ENCODE data around the gene GABRG3. TPM values are rescaled to one million over a fixed set of nuclear protein-coding genes. Genes with fewer than 3 reads are reported as not detected.

GABRG3 gene
- total RNA-seq, 1 donor from 2014 or later, result not detected

DNA sequence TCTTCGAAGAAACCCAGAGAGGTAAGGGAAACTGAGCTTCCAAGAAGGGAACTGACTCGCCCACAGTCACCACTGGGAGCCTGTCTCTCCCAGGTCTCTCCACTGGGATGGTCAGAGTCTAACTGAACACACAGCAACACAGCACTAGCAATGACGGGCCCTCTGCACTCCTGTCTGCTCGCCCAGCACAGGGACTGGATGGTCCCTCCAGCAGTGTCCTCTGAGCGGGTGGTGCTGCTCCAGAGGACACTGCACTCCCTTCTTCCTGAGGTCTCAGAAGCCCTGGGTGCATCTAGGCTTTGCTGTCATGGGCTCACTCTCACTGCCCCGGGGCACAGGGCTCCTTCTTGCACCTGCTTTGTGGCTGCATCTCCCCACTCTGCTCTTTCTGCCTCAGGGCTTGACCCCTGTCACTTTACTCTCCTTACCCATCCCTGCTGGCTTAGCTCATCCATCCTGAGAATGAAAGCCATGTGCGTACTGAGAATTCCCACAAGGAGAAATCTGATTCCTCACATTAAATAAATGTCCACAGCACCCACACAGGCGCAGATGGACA lies 356.6 kb downstream of the GABRG3 start:
- Mint-ChIP-seq H3K27me3 (ENCODE audit: low read depth) (no peaks in the 10 kb centered on the region), H3K36me3 (ENCODE audit: low read depth) (no peaks in the 10 kb centered on the region), H3K4me3 (ENCODE audit: low read depth) (no peak overlapping the region), H3K27ac (no peak overlapping the region), H3K9me3 (peaks cover 43% of the 10 kb centered on the region), H3K4me1 (ENCODE audit: low read depth) (no peaks in the 10 kb centered on the region)
- DNase-seq (ENCODE audit: low spot score), result no peak
- intact Hi-C loops (cut with micrococcal nuclease), result no loop called here

DNA sequence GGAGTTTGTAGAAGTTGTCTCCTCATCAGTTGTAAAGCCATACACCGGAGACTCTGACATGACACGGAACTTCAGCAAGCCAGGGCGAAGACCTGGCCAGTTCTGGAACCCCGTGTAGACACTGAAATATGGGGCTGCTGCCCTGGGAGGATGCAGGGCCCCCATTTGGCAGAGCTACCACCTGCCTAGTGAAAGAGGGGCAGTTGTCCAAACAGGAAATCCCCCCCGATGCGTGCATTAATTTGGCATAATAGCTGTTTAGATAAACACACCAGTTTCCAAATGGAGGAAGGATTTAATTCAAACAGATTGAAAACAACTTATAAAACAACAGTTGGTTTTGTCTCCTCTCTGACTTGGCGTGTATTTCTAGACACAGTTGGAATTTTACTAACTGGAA lies 357.2 kb downstream of the GABRG3 start:
- Mint-ChIP-seq H3K27me3 (ENCODE audit: low read depth) (no peaks in the 10 kb centered on the region), H3K36me3 (ENCODE audit: low read depth) (no peaks in the 10 kb centered on the region), H3K4me1 (ENCODE audit: low read depth) (no peaks in the 10 kb centered on the region), H3K27ac (no peak overlapping the region), H3K4me3 (ENCODE audit: low read depth) (no peak overlapping the region), H3K9me3 (peaks cover 40% of the 10 kb centered on the region)
- no peak for DNase-seq (ENCODE audit: low spot score)
- intact Hi-C loops (cut with micrococcal nuclease), result no loop called here

GRCh38 chr15:27328608-27329007 lies 357.6 kb downstream of the GABRG3 start:
- intact Hi-C loops (cut with micrococcal nuclease), result no loop called here
- Mint-ChIP-seq H3K9me3 (peaks cover 36% of the 10 kb centered on the region), H3K27ac (no peak overlapping the region), H3K27me3 (ENCODE audit: low read depth) (no peaks in the 10 kb centered on the region), H3K36me3 (ENCODE audit: low read depth) (no peaks in the 10 kb centered on the region), H3K4me3 (ENCODE audit: low read depth) (no peak overlapping the region), H3K4me1 (ENCODE audit: low read depth) (no peaks in the 10 kb centered on the region)
- no peak for DNase-seq (ENCODE audit: low spot score)

DNA sequence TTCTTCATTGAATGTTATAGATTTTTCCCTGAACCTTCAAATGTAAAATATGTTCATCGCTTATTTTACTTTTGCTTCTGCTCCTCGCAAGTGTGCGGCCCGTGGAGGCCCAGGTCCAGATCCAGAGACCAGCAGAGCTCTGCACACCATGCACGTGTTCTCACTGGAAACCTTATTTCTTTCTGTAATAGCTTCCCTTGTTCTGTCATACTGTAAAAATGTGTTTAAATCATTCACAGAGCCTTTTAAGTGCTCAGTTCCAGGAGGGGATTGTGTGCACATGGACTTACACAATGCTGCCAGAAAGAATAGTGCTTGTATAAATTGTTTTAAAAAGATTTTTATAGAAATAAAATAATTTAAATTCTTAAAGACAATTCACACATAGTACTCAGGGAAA lies 359.3 kb downstream of the GABRG3 start:
- no peaks in the 10 kb centered on the region for H3K4me1 Mint-ChIP-seq (ENCODE audit: low read depth)
- intact Hi-C loops (cut with micrococcal nuclease), result no loop called here
- H3K9me3 Mint-ChIP-seq, result peaks cover 25% of the 10 kb centered on the region
- H3K4me3 Mint-ChIP-seq (ENCODE audit: low read depth), result no peak overlapping the region
- DNase-seq (ENCODE audit: low spot score), result no peak
- H3K36me3 Mint-ChIP-seq (ENCODE audit: low read depth), result no peaks in the 10 kb centered on the region
- no peak overlapping the region for H3K27ac Mint-ChIP-seq
- H3K27me3 Mint-ChIP-seq (ENCODE audit: low read depth), result no peaks in the 10 kb centered on the region

DNA sequence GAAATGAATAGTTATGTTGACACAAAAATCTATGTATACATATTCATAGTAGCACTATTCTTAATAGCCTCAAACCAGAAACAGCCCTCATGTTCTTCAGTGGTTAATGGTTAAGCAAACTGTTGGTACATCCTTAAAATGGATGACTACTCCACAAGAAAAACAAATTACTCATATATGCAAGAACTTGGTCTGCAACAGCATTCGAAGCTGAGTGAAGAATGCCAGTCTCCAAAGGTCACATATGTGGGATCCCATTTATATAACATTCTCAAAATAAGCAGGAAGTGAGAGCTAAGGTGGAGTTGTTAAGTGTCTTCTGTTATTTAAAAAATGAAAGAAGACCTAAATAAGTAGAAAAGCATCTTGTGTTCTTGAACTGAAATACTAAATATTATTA lies 365.7 kb downstream of the GABRG3 start:
- no peaks in the 10 kb centered on the region for H3K27me3 Mint-ChIP-seq (ENCODE audit: low read depth)
- no peak overlapping the region for H3K4me3 Mint-ChIP-seq (ENCODE audit: low read depth)
- H3K4me1 Mint-ChIP-seq (ENCODE audit: low read depth), result no peaks in the 10 kb centered on the region
- DNase-seq (ENCODE audit: low spot score), result no peak
- no peak overlapping the region for H3K27ac Mint-ChIP-seq
- intact Hi-C loops (cut with micrococcal nuclease), result no loop called here
- peaks cover 31% of the 10 kb centered on the region for H3K9me3 Mint-ChIP-seq
- H3K36me3 Mint-ChIP-seq (ENCODE audit: low read depth), result no peaks in the 10 kb centered on the region

DNA sequence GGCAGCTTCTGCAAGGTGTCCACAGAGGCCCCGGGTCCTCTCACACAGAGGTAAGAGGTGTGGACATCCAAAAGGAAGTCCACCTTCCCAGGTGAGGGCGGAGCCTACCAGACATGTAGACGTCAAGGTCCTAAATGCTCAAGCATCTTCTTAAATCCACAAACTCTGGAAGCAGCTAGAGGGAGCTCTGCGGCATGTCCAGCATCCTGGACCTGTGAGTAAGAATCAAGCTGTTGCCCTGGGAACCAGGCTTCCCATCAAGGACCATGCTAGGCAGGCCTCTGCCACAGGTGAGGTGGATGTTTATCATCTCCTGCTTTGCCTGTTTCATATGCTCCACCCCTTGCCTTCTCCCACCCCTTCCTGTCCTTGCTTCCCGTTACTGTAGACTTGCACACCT lies 368.2 kb downstream of the GABRG3 start:
- Mint-ChIP-seq H3K4me1 (ENCODE audit: low read depth) (no peaks in the 10 kb centered on the region), H3K4me3 (ENCODE audit: low read depth) (no peak overlapping the region), H3K27ac (no peak overlapping the region), H3K36me3 (ENCODE audit: low read depth) (no peaks in the 10 kb centered on the region), H3K9me3 (peaks cover 35% of the 10 kb centered on the region), H3K27me3 (ENCODE audit: low read depth) (no peaks in the 10 kb centered on the region)
- intact Hi-C loops (cut with micrococcal nuclease), result no loop called here
- DNase-seq (ENCODE audit: low spot score), result no peak

DNA sequence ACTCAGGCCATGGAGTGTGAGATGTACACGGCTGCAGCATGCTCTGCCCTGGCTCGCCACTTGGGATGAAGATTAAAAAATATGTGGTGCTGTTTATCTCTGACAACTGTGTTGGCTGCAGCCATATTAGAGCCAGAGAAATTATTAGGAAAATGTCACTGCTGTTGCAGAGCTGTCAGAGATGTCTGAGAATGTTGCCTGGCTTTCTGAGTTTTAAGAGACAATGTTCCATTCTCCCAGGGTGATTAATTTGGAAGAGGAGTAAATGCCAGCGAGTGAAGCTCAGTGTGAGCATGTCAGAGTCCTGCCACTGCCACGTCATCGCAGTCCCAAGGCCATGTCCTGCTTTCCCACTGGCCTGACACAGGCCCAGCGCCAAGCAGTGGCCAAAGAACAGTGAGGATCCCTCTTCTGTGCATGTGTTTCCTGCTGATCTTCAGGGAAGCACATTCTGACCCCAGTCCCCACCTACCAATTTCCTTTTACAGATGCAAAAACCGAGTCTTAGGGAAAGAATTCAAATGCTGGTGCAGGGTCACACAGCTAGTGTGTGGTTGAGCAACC lies 370.9 kb downstream of the GABRG3 start:
- no peaks in the 10 kb centered on the region for H3K4me1 Mint-ChIP-seq (ENCODE audit: low read depth)
- DNase-seq (ENCODE audit: low spot score), result no peak
- no peaks in the 10 kb centered on the region for H3K36me3 Mint-ChIP-seq (ENCODE audit: low read depth)
- intact Hi-C loops (cut with micrococcal nuclease), result no loop called here
- no peak overlapping the region for H3K27ac Mint-ChIP-seq
- H3K9me3 Mint-ChIP-seq, result peaks cover 41% of the 10 kb centered on the region
- H3K4me3 Mint-ChIP-seq (ENCODE audit: low read depth), result no peak overlapping the region
- no peaks in the 10 kb centered on the region for H3K27me3 Mint-ChIP-seq (ENCODE audit: low read depth)

DNA sequence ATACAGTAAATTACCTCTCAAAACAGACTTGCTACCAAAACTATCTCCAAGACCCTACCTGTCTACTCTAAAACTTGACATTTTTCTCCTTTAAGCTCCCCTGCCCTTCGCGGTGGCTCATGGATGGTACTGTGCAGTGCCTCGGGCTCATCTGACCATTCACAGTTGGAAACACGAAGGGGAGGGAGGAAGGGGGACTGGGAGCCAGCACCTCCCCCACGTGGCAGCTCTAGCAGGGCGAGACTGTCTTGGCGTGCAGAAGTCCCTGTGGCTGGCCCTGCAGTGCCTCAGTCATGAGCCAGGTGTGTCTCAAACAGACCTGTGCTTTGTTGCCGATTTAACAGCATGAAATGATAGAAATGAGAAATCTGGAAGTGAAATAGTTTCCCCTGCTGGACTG lies 372.0 kb downstream of the GABRG3 start:
- H3K4me1 Mint-ChIP-seq (ENCODE audit: low read depth), result no peaks in the 10 kb centered on the region
- DNase-seq (ENCODE audit: low spot score), result no peak
- intact Hi-C loops (cut with micrococcal nuclease), result no loop called here
- H3K27me3 Mint-ChIP-seq (ENCODE audit: low read depth), result no peaks in the 10 kb centered on the region
- no peak overlapping the region for H3K4me3 Mint-ChIP-seq (ENCODE audit: low read depth)
- no peaks in the 10 kb centered on the region for H3K36me3 Mint-ChIP-seq (ENCODE audit: low read depth)
- peaks cover 36% of the 10 kb centered on the region for H3K9me3 Mint-ChIP-seq
- no peak overlapping the region for H3K27ac Mint-ChIP-seq

- Mint-ChIP-seq H3K27ac (no peak overlapping the region), H3K36me3 (ENCODE audit: low read depth) (no peaks in the 10 kb centered on the region), H3K4me1 (ENCODE audit: low read depth) (no peaks in the 10 kb centered on the region), H3K27me3 (ENCODE audit: low read depth) (no peaks in the 10 kb centered on the region), H3K9me3 (peaks cover 14% of the 10 kb centered on the region), H3K4me3 (ENCODE audit: low read depth) (no peak overlapping the region)
- DNase-seq (ENCODE audit: low spot score), result no peak
- intact Hi-C loops (cut with micrococcal nuclease), result no loop called here
Measured at GRCh38 chr15:27352136-27352535, 381.2 kb downstream of the GABRG3 start.

DNA sequence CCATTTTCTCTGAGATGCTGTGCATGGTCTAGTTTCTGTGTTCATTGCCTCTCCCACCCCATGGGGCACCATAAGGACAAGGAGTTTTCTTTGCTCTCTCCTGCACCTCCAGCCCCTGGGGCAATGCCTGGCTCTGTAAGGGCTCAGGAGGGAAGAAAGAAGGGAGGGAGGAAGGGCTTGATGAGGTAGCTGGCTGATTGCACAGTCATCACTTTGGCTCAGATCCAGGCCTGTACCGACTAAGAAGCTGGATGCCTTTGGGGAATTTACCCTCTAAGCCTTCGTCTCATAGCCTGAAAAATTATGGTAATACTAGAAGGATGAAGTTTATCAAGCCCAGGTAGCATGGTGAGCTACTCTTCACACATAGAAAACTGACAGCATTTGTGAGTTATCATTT lies 382.9 kb downstream of the GABRG3 start:
- intact Hi-C loops (cut with micrococcal nuclease), result no loop called here
- H3K27me3 Mint-ChIP-seq (ENCODE audit: low read depth), result no peaks in the 10 kb centered on the region
- H3K4me3 Mint-ChIP-seq (ENCODE audit: low read depth), result no peak overlapping the region
- no peaks in the 10 kb centered on the region for H3K36me3 Mint-ChIP-seq (ENCODE audit: low read depth)
- no peak overlapping the region for H3K27ac Mint-ChIP-seq
- no peaks in the 10 kb centered on the region for H3K4me1 Mint-ChIP-seq (ENCODE audit: low read depth)
- peaks cover 12% of the 10 kb centered on the region for H3K9me3 Mint-ChIP-seq
- DNase-seq (ENCODE audit: low spot score), result no peak

GRCh38 chr15:27358751-27359434 lies 387.9 kb downstream of the GABRG3 start:
- H3K27ac Mint-ChIP-seq, result no peak overlapping the region
- intact Hi-C loops (cut with micrococcal nuclease), result no loop called here
- no peak overlapping the region for H3K4me3 Mint-ChIP-seq (ENCODE audit: low read depth)
- no peaks in the 10 kb centered on the region for H3K27me3 Mint-ChIP-seq (ENCODE audit: low read depth)
- H3K9me3 Mint-ChIP-seq, result peaks cover 17% of the 10 kb centered on the region
- no peaks in the 10 kb centered on the region for H3K4me1 Mint-ChIP-seq (ENCODE audit: low read depth)
- no peak for DNase-seq (ENCODE audit: low spot score)
- no peaks in the 10 kb centered on the region for H3K36me3 Mint-ChIP-seq (ENCODE audit: low read depth)

DNA sequence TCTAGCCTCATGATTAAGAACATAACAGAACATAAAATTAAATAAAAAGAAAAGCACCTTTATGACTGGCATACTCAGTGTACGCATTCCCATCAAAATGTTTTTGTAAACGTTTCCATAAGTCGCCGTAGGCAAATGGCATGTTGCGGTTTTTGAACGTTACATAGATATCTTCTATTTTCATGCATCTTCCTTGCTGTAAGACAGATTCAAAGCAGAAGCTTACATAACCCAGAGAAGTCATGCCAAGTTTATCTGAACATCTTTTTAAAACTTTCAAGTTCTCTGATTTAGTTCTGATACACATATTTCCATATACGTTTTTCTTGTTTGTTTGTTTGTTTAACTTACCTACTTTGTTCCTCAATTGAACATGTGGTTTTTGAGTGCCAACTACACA lies 388.6 kb downstream of the GABRG3 start:
- intact Hi-C loops (cut with micrococcal nuclease), result no loop called here
- H3K27ac Mint-ChIP-seq, result no peak overlapping the region
- H3K4me3 Mint-ChIP-seq (ENCODE audit: low read depth), result no peak overlapping the region
- no peaks in the 10 kb centered on the region for H3K36me3 Mint-ChIP-seq (ENCODE audit: low read depth)
- peaks cover 22% of the 10 kb centered on the region for H3K9me3 Mint-ChIP-seq
- no peaks in the 10 kb centered on the region for H3K4me1 Mint-ChIP-seq (ENCODE audit: low read depth)
- no peaks in the 10 kb centered on the region for H3K27me3 Mint-ChIP-seq (ENCODE audit: low read depth)
- DNase-seq (ENCODE audit: low spot score), result no peak

DNA sequence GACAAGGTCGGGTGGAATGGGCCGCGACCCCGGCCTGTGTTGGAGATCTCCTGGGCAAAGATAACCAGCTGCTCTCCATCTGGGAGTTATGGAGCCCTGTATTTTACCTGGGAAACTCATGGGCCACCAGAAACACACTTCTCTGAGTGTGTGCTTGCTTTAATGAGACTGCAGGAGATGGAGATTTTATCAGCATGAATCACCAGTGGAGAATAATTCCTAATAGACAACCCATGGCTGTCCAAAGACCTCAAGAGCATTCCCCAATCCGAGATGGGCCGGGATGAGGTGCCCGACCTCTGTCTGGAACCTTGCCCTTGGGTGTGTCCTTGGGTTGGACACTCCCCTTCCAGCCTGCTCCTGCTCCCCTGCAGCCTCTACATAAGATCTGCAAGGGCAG lies 389.3 kb downstream of the GABRG3 start:
- Mint-ChIP-seq H3K4me1 (ENCODE audit: low read depth) (no peaks in the 10 kb centered on the region), H3K36me3 (ENCODE audit: low read depth) (no peaks in the 10 kb centered on the region), H3K27me3 (ENCODE audit: low read depth) (no peaks in the 10 kb centered on the region), H3K27ac (no peak overlapping the region), H3K9me3 (peaks cover 22% of the 10 kb centered on the region), H3K4me3 (ENCODE audit: low read depth) (no peak overlapping the region)
- no peak for DNase-seq (ENCODE audit: low spot score)
- intact Hi-C loops (cut with micrococcal nuclease), result no loop called here

Measured in activated T-helper 2 cell treated with anti-CD3 and anti-CD28 coated beads, Interferon-gamma antibody, Interleukin-2, Interleukin-4, amounts not matched to agents 10 μg/mL and 5 μg/mL and 100 μg/mL, durations not matched to agents 14 hours and 24 hours and 36 hours (primary cell).